WTC11 (cell line): ENCODE data around the gene BMP7.

Experiments used
- ATF1 ChIP-seq: sonication (generic); formaldehyde crosslinking; IDR thresholded peaks from 2 replicates; pipeline ENCODE4 v1.8.1; 2023; ENCODE audit warnings: mild to moderate bottlenecking, moderate library complexity, missing genetic modification reagents
- CREM ChIP-seq: sonication (generic); formaldehyde crosslinking; IDR thresholded peaks from 2 replicates; pipeline ENCODE4 v1.8.1; 2022; ENCODE audit warnings: mild to moderate bottlenecking, missing genetic modification reagents, moderate library complexity
- CTCF ChIP-seq: fragments of 200-600 bp; IDR thresholded peaks from 2 replicates; pipeline ENCODE4 v1.8.0; 2022; ENCODE audit warnings: antibody characterized with exemption
- ETV6 ChIP-seq: sonication (generic); formaldehyde crosslinking; IDR thresholded peaks from 2 replicates; pipeline ENCODE4 v1.8.1; 2022; ENCODE audit warnings: mild to moderate bottlenecking, missing genetic modification reagents
- NR3C1 ChIP-seq: sonication (generic); formaldehyde crosslinking; conservative IDR thresholded peaks from 2 replicates; pipeline ENCODE4 v1.8.1; 2023; ENCODE audit warnings: low read depth, mild to moderate bottlenecking, missing genetic modification reagents
- TCF7 ChIP-seq: sonication (generic); formaldehyde crosslinking; IDR thresholded peaks from 2 replicates; pipeline ENCODE4 v1.8.0; 2022; ENCODE audit warnings: mild to moderate bottlenecking, low read depth, missing genetic modification reagents, moderate library complexity
- TEAD4 ChIP-seq: sonication (generic); formaldehyde crosslinking; IDR thresholded peaks from 2 replicates; pipeline ENCODE4 v1.8.0; 2022; ENCODE audit warnings: mild to moderate bottlenecking, missing genetic modification reagents
- TP53 ChIP-seq: sonication (generic); formaldehyde crosslinking; IDR thresholded peaks from 2 replicates; pipeline ENCODE4 v1.8.1; 2023; ENCODE audit warnings: mild to moderate bottlenecking, missing genetic modification reagents
- ZNF121 ChIP-seq: sonication (generic); formaldehyde crosslinking; IDR thresholded peaks from 2 replicates; pipeline ENCODE4 v1.8.0; 2023; ENCODE audit warnings: missing genetic modification reagents
- ZNF138 ChIP-seq: sonication (generic); formaldehyde crosslinking; conservative IDR thresholded peaks from 2 replicates; pipeline ENCODE4 v1.8.1; 2022; ENCODE audit warnings: mild to moderate bottlenecking, moderate library complexity, missing genetic modification reagents
- TF ChIP-seq, protein P1 (sequence below): fragments of 250-450 bp; sonication (Bioruptor Pico); IDR thresholded peaks from 2 replicates; pipeline ENCODE4 v1.9.0; 2021; ENCODE audit warnings: mild to moderate bottlenecking
- TF ChIP-seq, protein P2 (sequence below): sonication (generic); formaldehyde crosslinking; IDR thresholded peaks from 2 replicates; pipeline ENCODE4 v1.8.0; 2023; ENCODE audit warnings: missing genetic modification reagents, mild to moderate bottlenecking, borderline replicate concordance

DNA sequence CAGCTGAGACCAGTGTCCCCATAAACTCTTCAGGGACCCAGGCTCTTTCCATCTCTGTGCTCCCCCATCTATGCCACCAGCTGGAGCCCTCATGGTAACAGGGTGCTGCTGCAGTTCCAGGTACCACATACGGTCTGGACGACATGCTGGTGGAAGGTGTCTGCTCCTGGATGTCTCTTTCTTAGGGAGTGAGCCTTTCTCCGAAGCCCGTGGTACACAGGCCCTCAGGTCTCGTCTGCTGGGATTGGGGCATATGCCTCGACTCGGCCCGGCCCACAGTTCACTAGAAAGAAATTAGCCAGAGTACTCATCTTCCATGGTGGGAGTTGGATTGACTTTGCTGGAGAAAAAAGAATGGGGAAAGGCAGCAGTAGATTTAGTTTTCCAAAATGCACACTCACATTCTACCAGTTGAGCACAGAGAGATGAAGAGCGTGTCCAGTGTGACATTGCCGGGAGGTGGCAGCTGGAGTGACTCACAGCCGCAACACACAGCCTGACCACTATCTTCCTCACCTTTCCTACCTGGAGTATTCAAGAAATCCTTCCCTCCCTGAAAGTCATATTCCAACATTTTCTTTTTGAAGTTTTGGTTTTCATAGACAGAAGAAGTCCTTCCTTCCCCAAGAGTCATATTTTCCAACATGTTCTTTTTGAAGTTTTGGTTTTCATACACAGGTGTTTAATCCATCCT, 44.5 kb upstream of the BMP7 start:
- TF ChIP-seq ZNF138 (CRISPR knock-in tag) (no peak), TP53 (CRISPR knock-in tag) (no peak), ZNF121 (CRISPR knock-in tag) (no peak), TEAD4 (CRISPR knock-in tag) (no peak), ATF1 (CRISPR knock-in tag) (no peak), CREM (no peak), CTCF (no peak), TCF7 (CRISPR knock-in tag) (no peak), NR3C1 (CRISPR knock-in tag) (no peak), ETV6 (CRISPR knock-in tag) (no peak)
- TF ChIP-seq, protein P1, sequence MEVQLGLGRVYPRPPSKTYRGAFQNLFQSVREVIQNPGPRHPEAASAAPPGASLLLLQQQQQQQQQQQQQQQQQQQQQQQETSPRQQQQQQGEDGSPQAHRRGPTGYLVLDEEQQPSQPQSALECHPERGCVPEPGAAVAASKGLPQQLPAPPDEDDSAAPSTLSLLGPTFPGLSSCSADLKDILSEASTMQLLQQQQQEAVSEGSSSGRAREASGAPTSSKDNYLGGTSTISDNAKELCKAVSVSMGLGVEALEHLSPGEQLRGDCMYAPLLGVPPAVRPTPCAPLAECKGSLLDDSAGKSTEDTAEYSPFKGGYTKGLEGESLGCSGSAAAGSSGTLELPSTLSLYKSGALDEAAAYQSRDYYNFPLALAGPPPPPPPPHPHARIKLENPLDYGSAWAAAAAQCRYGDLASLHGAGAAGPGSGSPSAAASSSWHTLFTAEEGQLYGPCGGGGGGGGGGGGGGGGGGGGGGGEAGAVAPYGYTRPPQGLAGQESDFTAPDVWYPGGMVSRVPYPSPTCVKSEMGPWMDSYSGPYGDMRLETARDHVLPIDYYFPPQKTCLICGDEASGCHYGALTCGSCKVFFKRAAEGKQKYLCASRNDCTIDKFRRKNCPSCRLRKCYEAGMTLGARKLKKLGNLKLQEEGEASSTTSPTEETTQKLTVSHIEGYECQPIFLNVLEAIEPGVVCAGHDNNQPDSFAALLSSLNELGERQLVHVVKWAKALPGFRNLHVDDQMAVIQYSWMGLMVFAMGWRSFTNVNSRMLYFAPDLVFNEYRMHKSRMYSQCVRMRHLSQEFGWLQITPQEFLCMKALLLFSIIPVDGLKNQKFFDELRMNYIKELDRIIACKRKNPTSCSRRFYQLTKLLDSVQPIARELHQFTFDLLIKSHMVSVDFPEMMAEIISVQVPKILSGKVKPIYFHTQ (CRISPR knock-in tag) = no peak
- TF ChIP-seq, protein P2, sequence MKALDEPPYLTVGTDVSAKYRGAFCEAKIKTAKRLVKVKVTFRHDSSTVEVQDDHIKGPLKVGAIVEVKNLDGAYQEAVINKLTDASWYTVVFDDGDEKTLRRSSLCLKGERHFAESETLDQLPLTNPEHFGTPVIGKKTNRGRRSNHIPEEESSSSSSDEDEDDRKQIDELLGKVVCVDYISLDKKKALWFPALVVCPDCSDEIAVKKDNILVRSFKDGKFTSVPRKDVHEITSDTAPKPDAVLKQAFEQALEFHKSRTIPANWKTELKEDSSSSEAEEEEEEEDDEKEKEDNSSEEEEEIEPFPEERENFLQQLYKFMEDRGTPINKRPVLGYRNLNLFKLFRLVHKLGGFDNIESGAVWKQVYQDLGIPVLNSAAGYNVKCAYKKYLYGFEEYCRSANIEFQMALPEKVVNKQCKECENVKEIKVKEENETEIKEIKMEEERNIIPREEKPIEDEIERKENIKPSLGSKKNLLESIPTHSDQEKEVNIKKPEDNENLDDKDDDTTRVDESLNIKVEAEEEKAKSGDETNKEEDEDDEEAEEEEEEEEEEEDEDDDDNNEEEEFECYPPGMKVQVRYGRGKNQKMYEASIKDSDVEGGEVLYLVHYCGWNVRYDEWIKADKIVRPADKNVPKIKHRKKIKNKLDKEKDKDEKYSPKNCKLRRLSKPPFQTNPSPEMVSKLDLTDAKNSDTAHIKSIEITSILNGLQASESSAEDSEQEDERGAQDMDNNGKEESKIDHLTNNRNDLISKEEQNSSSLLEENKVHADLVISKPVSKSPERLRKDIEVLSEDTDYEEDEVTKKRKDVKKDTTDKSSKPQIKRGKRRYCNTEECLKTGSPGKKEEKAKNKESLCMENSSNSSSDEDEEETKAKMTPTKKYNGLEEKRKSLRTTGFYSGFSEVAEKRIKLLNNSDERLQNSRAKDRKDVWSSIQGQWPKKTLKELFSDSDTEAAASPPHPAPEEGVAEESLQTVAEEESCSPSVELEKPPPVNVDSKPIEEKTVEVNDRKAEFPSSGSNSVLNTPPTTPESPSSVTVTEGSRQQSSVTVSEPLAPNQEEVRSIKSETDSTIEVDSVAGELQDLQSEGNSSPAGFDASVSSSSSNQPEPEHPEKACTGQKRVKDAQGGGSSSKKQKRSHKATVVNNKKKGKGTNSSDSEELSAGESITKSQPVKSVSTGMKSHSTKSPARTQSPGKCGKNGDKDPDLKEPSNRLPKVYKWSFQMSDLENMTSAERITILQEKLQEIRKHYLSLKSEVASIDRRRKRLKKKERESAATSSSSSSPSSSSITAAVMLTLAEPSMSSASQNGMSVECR = no peak
